WTC11 (cell line): Measurements from ENCODE around the gene NDUFB10. TPM values are rescaled to one million over a fixed set of nuclear protein-coding genes. Genes with fewer than 3 reads are reported as not detected.

Source experiments
- ATAC-seq: fragments of 200-7000 bp; cut with Tn5 transposase; 2 replicates; pipeline ENCODE4 v1.10.0; 2021; ENCODE audit warnings: mild to moderate bottlenecking, moderate library complexity
- CTCF ChIA-PET: fragments of 300-600 bp; sonication (Branson Sonifier 250); formaldehyde crosslinking; loops from one replicate; lab custom pipeline; 2021; ENCODE audit warnings: antibody characterized with exemption; lab: Charles Lee
- POLR2A ChIA-PET: fragments of 350-600 bp; sonication (Branson Sonifier 250); formaldehyde crosslinking; loops from one replicate; lab custom pipeline; 2021; ENCODE audit warnings: antibody characterized with exemption; lab: Charles Lee
- DNase-seq: peaks from one replicate; pipeline ENCODE4 v3.0.0; 2021; ENCODE audit warnings: low spot score
- H3K27ac Mint-ChIP-seq: 2 replicates; pipeline ENCODE4 v1.8.0; 2021; ENCODE audit warnings: mixed read lengths
- H3K27me3 Mint-ChIP-seq: 2 replicates; pipeline ENCODE4 v1.8.0; 2021; ENCODE audit warnings: low read depth, mild to moderate bottlenecking, moderate library complexity, mixed read lengths
- H3K36me3 Mint-ChIP-seq: 2 replicates; pipeline ENCODE4 v1.8.0; 2021; ENCODE audit warnings: mixed read lengths
- H3K4me1 Mint-ChIP-seq: 2 replicates; pipeline ENCODE4 v1.8.0; 2022; ENCODE audit warnings: mixed read lengths
- H3K4me3 Mint-ChIP-seq: 2 replicates; pipeline ENCODE4 v1.8.0; 2021; ENCODE audit warnings: mild to moderate bottlenecking, moderate library complexity, mixed read lengths
- H3K9me3 Mint-ChIP-seq: 2 replicates; pipeline ENCODE4 v1.8.0; 2021; ENCODE audit warnings: mixed read lengths
- CREB1 ChIP-seq: sonication (generic); formaldehyde crosslinking; IDR thresholded peaks from 2 replicates; pipeline ENCODE4 v1.8.0; 2023; ENCODE audit warnings: mild to moderate bottlenecking, missing genetic modification reagents
- EMX1 ChIP-seq: fragments of 250-450 bp; sonication (Bioruptor Pico); IDR thresholded peaks from 2 replicates; pipeline ENCODE4 v1.8.0; 2021; ENCODE audit warnings: mild to moderate bottlenecking
- GTF2I ChIP-seq: fragments of 250-450 bp; sonication (Bioruptor Pico); conservative IDR thresholded peaks from 2 replicates; pipeline ENCODE4 v1.4.0; 2021; ENCODE audit warnings: mild to moderate bottlenecking
- HMGA2 ChIP-seq: fragments of 250-450 bp; sonication (Bioruptor Pico); IDR thresholded peaks from 2 replicates; pipeline ENCODE4 v1.4.0; 2021; ENCODE audit warnings: mild to moderate bottlenecking, moderate library complexity
- NFE2L1 ChIP-seq: sonication (generic); formaldehyde crosslinking; IDR thresholded peaks from 2 replicates; pipeline ENCODE4 v1.8.1; 2023; ENCODE audit warnings: missing genetic modification reagents
- NR3C1 ChIP-seq: sonication (generic); formaldehyde crosslinking; conservative IDR thresholded peaks from 2 replicates; pipeline ENCODE4 v1.8.1; 2023; ENCODE audit warnings: low read depth, mild to moderate bottlenecking, missing genetic modification reagents
- PRRX2 ChIP-seq: fragments of 250-450 bp; sonication (Bioruptor Pico); IDR thresholded peaks from 2 replicates; pipeline ENCODE4 v1.8.0; 2021; ENCODE audit warnings: mild to moderate bottlenecking
- RORB ChIP-seq: fragments of 250-450 bp; sonication (Bioruptor Pico); IDR thresholded peaks from 2 replicates; pipeline ENCODE4 v1.9.0; 2021; ENCODE audit warnings: mild to moderate bottlenecking
- SMAD3 ChIP-seq: sonication (generic); formaldehyde crosslinking; IDR thresholded peaks from 2 replicates; pipeline ENCODE4 v1.8.0; 2022; ENCODE audit warnings: missing genetic modification reagents, mild to moderate bottlenecking, borderline replicate concordance
- SMAD4 ChIP-seq: sonication (generic); formaldehyde crosslinking; IDR thresholded peaks from 2 replicates; pipeline ENCODE4 v1.8.0; 2022; ENCODE audit warnings: mild to moderate bottlenecking, missing genetic modification reagents
- ZNF121 ChIP-seq: sonication (generic); formaldehyde crosslinking; IDR thresholded peaks from 2 replicates; pipeline ENCODE4 v1.8.0; 2023; ENCODE audit warnings: missing genetic modification reagents
- ZNF138 ChIP-seq: sonication (generic); formaldehyde crosslinking; conservative IDR thresholded peaks from 2 replicates; pipeline ENCODE4 v1.8.1; 2022; ENCODE audit warnings: mild to moderate bottlenecking, moderate library complexity, missing genetic modification reagents
- ZNF416 ChIP-seq: fragments of 250-450 bp; sonication (Bioruptor Pico); IDR thresholded peaks from 2 replicates; pipeline ENCODE4 v1.9.0; 2021; ENCODE audit warnings: mild to moderate bottlenecking, inconsistent platforms
- ZNF423 ChIP-seq: fragments of 250-450 bp; sonication (Bioruptor Pico); IDR thresholded peaks from 2 replicates; pipeline ENCODE4 v2.1.2; 2022; ENCODE audit warnings: mild to moderate bottlenecking, moderate library complexity
- total RNA-seq: library from RNA; stranded (reverse); gene quantifications from 3 replicates; pipeline ENCODE4 v1.2.3, GENCODE V29; 2021
- TF ChIP-seq, protein P1 (sequence below): fragments of 250-450 bp; sonication (Bioruptor Pico); IDR thresholded peaks from 2 replicates; pipeline ENCODE4 v1.9.0; 2021; ENCODE audit warnings: mild to moderate bottlenecking
- TF ChIP-seq, protein P2 (sequence below): sonication (generic); formaldehyde crosslinking; IDR thresholded peaks from 2 replicates; pipeline ENCODE4 v1.8.1; 2023; ENCODE audit warnings: mild to moderate bottlenecking, moderate library complexity, missing genetic modification reagents
- TF ChIP-seq, protein P3 (sequence below): sonication (generic); formaldehyde crosslinking; IDR thresholded peaks from 2 replicates; pipeline ENCODE4 v1.8.1; 2023; ENCODE audit warnings: mild to moderate bottlenecking, missing genetic modification reagents, borderline replicate concordance
- TF ChIP-seq, protein P4 (sequence below): sonication (generic); formaldehyde crosslinking; IDR thresholded peaks from 2 replicates; pipeline ENCODE4 v1.8.1; 2023; ENCODE audit warnings: mild to moderate bottlenecking, missing genetic modification reagents, moderate library complexity
- TF ChIP-seq, protein P5 (sequence below): sonication (generic); formaldehyde crosslinking; IDR thresholded peaks from 2 replicates; pipeline ENCODE4 v1.8.0; 2022; ENCODE audit warnings: mild to moderate bottlenecking, missing genetic modification reagents
- TF ChIP-seq, protein P6 (sequence below): sonication (generic); formaldehyde crosslinking; IDR thresholded peaks from 2 replicates; pipeline ENCODE4 v1.8.1; 2023; ENCODE audit warnings: mild to moderate bottlenecking, missing genetic modification reagents, moderate library complexity

The NDUFB10 gene
- total RNA-seq, 1 experiment from 2014 or later = 228 TPM

DNA sequence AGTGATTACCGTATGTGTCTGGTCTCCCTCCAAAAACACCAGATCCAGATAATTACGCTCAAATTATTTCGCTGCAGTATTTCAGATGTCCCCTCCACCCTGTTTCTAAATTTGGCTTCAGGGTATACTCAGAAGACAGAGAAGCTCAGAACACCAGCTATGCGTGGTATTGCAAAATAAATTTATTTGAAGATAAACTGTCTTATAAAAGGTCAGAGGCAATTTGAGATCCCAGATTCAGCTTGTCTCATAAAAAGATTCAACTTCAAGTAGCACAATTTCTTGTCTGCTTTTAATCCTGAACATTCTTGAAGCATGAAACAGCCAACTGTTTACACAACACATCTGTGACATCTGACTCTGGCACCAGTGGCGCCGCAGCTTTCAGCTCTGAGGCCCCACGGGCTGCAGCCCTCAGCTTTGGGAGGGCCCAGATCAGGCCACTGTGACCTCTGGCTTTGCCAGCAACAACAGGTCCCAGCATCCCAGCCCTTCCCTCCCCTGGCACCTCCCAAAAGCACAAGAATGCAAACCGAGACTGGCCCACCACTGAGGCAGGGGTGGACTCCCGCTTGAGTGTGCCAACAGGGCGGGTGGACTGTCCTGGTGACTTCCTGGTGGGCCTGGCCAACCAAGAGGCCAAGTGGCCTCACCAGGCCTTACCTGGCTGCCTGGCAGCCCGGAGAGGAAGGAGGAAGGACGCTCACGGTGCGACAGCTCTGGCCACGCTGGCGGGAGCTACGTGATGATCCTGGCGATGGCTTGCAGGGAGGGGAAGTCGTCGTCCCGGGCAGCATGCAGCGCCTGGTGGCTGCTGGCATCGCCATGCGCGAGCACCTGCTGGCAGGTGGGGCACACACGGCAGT is 38.4 kb downstream of the NDUFB10 start (continued):
- TF ChIP-seq, protein P1, sequence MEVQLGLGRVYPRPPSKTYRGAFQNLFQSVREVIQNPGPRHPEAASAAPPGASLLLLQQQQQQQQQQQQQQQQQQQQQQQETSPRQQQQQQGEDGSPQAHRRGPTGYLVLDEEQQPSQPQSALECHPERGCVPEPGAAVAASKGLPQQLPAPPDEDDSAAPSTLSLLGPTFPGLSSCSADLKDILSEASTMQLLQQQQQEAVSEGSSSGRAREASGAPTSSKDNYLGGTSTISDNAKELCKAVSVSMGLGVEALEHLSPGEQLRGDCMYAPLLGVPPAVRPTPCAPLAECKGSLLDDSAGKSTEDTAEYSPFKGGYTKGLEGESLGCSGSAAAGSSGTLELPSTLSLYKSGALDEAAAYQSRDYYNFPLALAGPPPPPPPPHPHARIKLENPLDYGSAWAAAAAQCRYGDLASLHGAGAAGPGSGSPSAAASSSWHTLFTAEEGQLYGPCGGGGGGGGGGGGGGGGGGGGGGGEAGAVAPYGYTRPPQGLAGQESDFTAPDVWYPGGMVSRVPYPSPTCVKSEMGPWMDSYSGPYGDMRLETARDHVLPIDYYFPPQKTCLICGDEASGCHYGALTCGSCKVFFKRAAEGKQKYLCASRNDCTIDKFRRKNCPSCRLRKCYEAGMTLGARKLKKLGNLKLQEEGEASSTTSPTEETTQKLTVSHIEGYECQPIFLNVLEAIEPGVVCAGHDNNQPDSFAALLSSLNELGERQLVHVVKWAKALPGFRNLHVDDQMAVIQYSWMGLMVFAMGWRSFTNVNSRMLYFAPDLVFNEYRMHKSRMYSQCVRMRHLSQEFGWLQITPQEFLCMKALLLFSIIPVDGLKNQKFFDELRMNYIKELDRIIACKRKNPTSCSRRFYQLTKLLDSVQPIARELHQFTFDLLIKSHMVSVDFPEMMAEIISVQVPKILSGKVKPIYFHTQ (CRISPR knock-in tag) = no peak
- TF ChIP-seq, protein P2, sequence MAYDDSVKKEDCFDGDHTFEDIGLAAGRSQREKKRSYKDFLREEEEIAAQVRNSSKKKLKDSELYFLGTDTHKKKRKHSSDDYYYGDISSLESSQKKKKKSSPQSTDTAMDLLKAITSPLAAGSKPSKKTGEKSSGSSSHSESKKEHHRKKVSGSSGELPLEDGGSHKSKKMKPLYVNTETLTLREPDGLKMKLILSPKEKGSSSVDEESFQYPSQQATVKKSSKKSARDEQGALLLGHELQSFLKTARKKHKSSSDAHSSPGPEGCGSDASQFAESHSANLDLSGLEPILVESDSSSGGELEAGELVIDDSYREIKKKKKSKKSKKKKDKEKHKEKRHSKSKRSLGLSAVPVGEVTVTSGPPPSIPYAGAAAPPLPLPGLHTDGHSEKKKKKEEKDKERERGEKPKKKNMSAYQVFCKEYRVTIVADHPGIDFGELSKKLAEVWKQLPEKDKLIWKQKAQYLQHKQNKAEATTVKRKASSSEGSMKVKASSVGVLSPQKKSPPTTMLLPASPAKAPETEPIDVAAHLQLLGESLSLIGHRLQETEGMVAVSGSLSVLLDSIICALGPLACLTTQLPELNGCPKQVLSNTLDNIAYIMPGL (CRISPR knock-in tag) = no peak
- TF ChIP-seq NFE2L1 (CRISPR knock-in tag) = no peak
- TF ChIP-seq, all 79 proteins: peak for 0

DNA sequence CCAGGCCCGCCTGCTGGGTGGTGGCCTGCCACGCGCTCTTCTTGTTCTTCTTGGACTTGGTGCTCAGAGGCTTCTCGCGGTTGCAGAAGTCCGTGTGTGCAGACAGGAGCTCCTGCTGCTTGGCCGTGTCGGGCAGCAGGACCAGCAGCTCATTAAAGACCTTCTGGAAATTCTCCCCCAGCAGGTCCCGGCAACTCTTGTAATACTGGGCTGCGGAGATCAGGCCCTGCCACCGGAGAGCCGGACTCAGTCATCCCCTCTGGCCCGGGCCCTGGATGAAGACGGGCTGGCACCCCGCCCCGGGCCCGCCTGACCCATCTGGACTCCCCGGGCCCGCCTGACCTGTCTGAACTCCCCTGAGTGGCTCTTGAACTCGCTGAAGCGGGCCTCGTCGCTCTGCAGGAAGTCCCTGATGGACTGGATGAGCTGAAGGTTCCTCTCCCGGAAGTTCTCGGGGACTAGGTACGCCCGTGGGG is 39.1 kb downstream of the NDUFB10 start:
- H3K27ac Mint-ChIP-seq = no peak overlapping the region; the same call in 1 of the 2 replicates
- H3K4me1 Mint-ChIP-seq = 0 out of 2 replicates have a peak, but pooled peaks cover 1% of the 10 kb centered on the region
- TF ChIP-seq, protein P3, sequence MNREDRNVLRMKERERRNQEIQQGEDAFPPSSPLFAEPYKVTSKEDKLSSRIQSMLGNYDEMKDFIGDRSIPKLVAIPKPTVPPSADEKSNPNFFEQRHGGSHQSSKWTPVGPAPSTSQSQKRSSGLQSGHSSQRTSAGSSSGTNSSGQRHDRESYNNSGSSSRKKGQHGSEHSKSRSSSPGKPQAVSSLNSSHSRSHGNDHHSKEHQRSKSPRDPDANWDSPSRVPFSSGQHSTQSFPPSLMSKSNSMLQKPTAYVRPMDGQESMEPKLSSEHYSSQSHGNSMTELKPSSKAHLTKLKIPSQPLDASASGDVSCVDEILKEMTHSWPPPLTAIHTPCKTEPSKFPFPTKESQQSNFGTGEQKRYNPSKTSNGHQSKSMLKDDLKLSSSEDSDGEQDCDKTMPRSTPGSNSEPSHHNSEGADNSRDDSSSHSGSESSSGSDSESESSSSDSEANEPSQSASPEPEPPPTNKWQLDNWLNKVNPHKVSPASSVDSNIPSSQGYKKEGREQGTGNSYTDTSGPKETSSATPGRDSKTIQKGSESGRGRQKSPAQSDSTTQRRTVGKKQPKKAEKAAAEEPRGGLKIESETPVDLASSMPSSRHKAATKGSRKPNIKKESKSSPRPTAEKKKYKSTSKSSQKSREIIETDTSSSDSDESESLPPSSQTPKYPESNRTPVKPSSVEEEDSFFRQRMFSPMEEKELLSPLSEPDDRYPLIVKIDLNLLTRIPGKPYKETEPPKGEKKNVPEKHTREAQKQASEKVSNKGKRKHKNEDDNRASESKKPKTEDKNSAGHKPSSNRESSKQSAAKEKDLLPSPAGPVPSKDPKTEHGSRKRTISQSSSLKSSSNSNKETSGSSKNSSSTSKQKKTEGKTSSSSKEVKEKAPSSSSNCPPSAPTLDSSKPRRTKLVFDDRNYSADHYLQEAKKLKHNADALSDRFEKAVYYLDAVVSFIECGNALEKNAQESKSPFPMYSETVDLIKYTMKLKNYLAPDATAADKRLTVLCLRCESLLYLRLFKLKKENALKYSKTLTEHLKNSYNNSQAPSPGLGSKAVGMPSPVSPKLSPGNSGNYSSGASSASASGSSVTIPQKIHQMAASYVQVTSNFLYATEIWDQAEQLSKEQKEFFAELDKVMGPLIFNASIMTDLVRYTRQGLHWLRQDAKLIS = no peak
- TF ChIP-seq, protein P4, sequence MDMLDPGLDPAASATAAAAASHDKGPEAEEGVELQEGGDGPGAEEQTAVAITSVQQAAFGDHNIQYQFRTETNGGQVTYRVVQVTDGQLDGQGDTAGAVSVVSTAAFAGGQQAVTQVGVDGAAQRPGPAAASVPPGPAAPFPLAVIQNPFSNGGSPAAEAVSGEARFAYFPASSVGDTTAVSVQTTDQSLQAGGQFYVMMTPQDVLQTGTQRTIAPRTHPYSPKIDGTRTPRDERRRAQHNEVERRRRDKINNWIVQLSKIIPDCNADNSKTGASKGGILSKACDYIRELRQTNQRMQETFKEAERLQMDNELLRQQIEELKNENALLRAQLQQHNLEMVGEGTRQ (CRISPR knock-in tag) = no peak
- TF ChIP-seq, protein P5, sequence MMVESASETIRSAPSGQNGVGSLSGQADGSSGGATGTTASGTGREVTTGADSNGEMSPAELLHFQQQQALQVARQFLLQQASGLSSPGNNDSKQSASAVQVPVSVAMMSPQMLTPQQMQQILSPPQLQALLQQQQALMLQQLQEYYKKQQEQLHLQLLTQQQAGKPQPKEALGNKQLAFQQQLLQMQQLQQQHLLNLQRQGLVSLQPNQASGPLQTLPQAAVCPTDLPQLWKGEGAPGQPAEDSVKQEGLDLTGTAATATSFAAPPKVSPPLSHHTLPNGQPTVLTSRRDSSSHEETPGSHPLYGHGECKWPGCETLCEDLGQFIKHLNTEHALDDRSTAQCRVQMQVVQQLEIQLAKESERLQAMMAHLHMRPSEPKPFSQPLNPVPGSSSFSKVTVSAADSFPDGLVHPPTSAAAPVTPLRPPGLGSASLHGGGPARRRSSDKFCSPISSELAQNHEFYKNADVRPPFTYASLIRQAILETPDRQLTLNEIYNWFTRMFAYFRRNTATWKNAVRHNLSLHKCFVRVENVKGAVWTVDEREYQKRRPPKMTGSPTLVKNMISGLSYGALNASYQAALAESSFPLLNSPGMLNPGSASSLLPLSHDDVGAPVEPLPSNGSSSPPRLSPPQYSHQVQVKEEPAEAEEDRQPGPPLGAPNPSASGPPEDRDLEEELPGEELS (CRISPR knock-in tag) = no peak
- TF ChIP-seq PRRX2 (no peak), ZNF121 (CRISPR knock-in tag) (no peak), CREB1 (no peak), SMAD4 (CRISPR knock-in tag) (no peak), ZNF138 (no peak), SMAD3 (no peak), NR3C1 (CRISPR knock-in tag) (no peak), ZNF416 (CRISPR knock-in tag) (no peak), HMGA2 (no peak), GTF2I (CRISPR knock-in tag) (no peak), ZNF423 (CRISPR knock-in tag) (no peak), RORB (CRISPR knock-in tag) (no peak), EMX1 (CRISPR knock-in tag) (no peak)
- TF ChIP-seq, protein P6, sequence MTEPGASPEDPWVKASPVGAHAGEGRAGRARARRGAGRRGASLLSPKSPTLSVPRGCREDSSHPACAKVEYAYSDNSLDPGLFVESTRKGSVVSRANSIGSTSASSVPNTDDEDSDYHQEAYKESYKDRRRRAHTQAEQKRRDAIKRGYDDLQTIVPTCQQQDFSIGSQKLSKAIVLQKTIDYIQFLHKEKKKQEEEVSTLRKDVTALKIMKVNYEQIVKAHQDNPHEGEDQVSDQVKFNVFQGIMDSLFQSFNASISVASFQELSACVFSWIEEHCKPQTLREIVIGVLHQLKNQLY (CRISPR knock-in tag) = no peak
- TF ChIP-seq, all 79 proteins: peak for 0
- ChIA-PET POLR2A (no interaction called here), CTCF (interaction anchor here (0.5 to 0.7 kb wide), 2 partner anchors 18 to 140 kb away, joined by 3 read pairs; no protein-coding TSS in a partner anchor)
- DNase-seq = no peak
- no peaks in the 10 kb centered on the region for H3K9me3 Mint-ChIP-seq
- H3K27me3 Mint-ChIP-seq = no peaks in the 10 kb centered on the region; the same call in 1 of the 2 replicates
- ATAC-seq = no peak
- no peak overlapping the region for H3K4me3 Mint-ChIP-seq
- peaks cover 24% of the 10 kb centered on the region for H3K36me3 Mint-ChIP-seq
